Neuron (in vitro differentiated cells): Measurements from ENCODE around the gene TUBB6.

Experiments used
- H2AFZ ChIP-seq: one replicate; pipeline ENCODE4 v1.6.1; 2013; ENCODE audit warnings: low read depth, mild to moderate bottlenecking, inconsistent platforms, low read length, moderate library complexity
- H3K27me3 ChIP-seq: one replicate; pipeline ENCODE4 v1.6.1; 2013; ENCODE audit warnings: low read length; ENCODE audit not compliant: insufficient read depth
- H3K36me3 ChIP-seq: one replicate; pipeline ENCODE4 v1.6.1; 2013; ENCODE audit warnings: low read length; ENCODE audit not compliant: insufficient read depth
- H3K4me1 ChIP-seq: one replicate; pipeline ENCODE4 v1.6.1; 2013; ENCODE audit warnings: low read length; ENCODE audit not compliant: insufficient read depth
- H3K4me3 ChIP-seq: 2 replicates; pipeline ENCODE4 v1.5.1; 2013; ENCODE audit warnings: mild to moderate bottlenecking, low read length, moderate library complexity
- H3K9me3 ChIP-seq: one replicate; pipeline ENCODE4 v1.6.1; 2013; ENCODE audit warnings: low read length

The TUBB6 gene

DNA sequence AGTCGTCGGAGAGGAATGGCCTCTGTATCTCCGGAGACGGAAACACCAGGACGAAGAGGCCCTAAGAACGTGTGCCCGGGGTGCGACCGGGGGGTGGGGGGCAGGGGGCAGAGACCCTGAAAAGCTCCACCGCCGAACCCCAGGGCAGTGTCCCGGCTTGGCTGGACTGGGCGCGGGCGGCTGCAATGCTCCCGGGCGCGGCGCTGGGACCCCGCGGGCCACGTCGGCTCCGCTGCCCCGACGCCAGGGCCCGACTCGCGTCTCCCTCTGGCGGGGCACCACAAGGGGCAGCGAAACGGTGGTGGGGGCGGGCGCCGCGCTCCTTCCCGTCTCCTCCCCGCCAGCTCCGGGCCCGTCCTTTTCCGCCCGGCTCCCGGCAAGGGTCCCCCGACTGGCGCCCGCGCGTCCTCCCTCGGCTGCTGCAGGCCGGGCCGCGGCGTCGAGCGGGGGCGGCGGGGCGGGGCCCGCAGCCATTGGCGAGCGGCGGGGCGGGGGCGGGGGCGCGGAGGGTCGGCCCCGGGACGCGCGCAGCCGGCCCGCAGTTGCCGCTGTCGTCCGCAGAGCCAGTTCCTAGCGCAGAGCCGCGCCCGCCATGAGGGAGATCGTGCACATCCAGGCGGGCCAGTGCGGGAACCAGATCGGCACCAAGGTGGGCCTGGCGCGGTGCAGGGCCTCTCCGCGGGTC, at the start of gene TUBB6:
TUBB6 (plus strand) TSS at position 541 of the 685 bp plus-strand sequence; CDS start at position 593, 52 bp downstream.
- peaks cover 22% of the 10 kb centered on the region for H3K27me3 ChIP-seq
- H3K4me1 ChIP-seq: peaks cover 9% of the 10 kb centered on the region
- H2AFZ ChIP-seq: peak within 1 kb of the TSS; percentile 82
- H3K4me3 ChIP-seq: peak within 1 kb of the TSS; percentile 80
- peaks cover 15% of the 10 kb centered on the region for H3K36me3 ChIP-seq
- H3K9me3 ChIP-seq: peaks cover 7% of the 10 kb centered on the region

DNA sequence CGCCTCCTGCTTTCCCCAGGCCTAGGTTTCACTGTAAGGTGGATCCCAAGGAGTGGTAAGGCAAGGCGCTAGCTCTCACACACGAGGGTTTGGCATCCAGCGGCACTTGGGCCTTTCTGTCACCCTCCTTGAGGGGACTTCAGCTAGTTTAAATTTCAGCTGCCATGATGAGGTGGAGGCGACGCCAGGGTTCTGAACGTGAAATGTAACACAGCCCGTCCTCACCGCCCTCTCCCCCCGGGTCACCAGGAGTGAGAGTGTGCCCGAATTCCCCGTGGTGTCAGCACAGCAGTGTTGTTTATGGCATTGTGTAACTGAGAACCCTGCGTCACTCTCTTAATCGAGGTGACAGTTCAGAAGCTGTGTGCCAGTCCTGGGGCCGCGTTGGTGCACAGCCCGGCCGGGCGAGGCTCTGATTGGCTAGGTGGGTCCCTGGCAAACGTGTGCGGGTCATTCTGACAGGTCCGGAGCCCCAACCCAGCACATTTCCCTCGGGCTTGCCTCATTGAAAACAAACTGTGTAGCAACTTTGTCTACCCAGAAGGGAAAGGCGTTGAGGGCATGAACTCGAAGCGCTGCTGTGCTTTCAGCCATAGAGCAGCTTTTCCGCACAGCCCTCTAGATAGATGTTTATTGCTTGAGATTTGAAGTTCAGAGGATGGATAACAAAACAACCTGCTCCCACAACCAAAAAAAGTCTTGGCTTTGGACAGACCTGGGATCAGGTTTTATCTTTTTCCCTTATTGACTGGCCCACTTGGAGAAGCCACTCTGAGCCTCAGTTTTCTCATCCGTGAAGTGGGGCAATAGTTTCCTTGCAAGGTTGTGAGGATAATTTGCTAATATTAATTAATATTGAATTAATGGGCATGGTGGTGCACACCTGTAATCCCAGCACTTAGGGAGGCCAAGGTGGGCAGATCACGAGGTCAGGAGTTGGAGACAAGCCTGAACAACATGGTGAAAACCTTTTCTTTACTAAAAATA, 49.0 kb upstream of the TUBB6 start:
- H2AFZ ChIP-seq: no peak overlapping the region
- no peak overlapping the region for H3K4me3 ChIP-seq
- peaks cover under 1% of the 10 kb centered on the region for H3K4me1 ChIP-seq
- H3K36me3 ChIP-seq: no peaks in the 10 kb centered on the region
- H3K9me3 ChIP-seq: peaks cover 2% of the 10 kb centered on the region
- H3K27me3 ChIP-seq: peaks cover 56% of the 10 kb centered on the region

DNA sequence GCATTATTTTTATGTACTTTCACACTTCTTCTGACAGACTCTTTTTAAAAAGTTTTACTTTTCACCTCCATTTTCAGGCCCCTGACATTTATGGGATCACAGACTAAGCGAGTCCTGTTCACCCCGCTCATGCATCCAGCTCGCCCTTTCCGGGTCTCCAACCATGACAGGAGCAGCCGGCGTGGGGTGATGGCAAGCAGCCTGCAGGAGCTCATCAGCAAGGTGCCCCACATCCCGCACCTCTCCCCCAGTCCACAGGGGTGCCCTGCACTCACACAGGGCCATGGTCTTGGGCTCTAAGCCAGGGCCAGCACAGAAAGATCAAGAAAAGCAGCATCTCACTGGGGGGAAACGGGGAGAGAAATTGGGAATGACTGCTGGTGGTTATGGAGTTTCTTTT, 45.3 kb upstream of the TUBB6 start:
- H3K27me3 ChIP-seq: peaks cover 19% of the 10 kb centered on the region

GRCh38 chr18:12264864-12265263, 43.2 kb upstream of the TUBB6 start:
- H3K4me1 ChIP-seq: no peaks in the 10 kb centered on the region
- no peaks in the 10 kb centered on the region for H3K9me3 ChIP-seq
- H2AFZ ChIP-seq: no peak overlapping the region
- no peaks in the 10 kb centered on the region for H3K36me3 ChIP-seq
- H3K4me3 ChIP-seq: no peak overlapping the region
- peaks cover 12% of the 10 kb centered on the region for H3K27me3 ChIP-seq

More for the DNA sequence above, 45.3 kb upstream of the TUBB6 start:
- Histone ChIP-seq H2AFZ (no peak overlapping the region), H3K4me3 (no peak overlapping the region), H3K9me3 (no peaks in the 10 kb centered on the region), H3K4me1 (no peaks in the 10 kb centered on the region), H3K36me3 (no peaks in the 10 kb centered on the region)

DNA sequence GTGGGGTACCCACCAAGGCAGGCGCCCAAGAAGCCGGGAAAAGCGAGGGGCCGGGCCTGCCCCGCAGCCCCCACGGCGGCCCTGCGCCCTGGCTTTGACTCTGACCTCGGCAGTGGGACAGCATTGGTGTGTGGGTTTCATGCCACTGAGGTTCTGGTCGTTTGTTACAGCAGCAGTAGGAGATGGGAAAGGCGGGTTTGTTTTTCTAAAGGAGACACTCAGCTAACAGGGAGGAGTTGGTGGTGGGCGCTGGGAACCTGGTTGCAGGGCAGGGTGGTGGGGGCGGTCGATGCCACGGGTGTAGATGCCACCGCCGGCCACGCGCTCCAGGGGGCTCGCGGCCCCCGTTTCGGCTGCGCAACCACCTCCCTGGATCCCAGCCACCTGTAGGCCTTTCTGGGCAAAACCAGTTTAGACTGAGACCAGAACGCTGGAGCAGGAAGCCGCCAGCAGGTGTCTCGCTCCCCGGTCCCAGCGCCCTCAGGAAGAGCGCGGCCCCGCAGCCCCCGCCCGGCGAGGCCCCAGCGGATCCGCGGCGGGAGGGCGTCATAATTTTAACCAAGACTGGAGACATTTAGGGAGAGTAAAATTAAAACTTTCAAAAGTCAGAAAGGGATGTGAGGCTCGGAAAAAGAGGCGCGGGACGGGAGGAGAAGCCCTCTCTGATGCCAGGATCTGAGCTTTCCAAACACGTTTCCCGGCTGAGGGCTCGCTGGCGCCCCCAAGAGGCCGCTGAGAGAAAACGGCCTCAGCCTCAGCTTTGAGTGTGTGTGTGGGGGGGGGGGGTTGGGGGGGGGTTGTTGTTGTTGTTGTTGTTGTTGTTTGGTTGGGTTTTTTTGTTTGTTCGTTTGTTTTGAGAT, 36.4 kb upstream of the TUBB6 start:
- H3K4me1 ChIP-seq: no peaks in the 10 kb centered on the region

GRCh38 chr18:12274793-12275192, 33.2 kb upstream of the TUBB6 start:
- H3K4me1 ChIP-seq: peaks cover 12% of the 10 kb centered on the region

More for the DNA sequence above, 36.4 kb upstream of the TUBB6 start:
- Histone ChIP-seq H2AFZ (peak overlapping the region; percentile 100), H3K4me3 (peak overlapping the region; percentile 64), H3K36me3 (no peaks in the 10 kb centered on the region), H3K27me3 (no peaks in the 10 kb centered on the region), H3K9me3 (no peaks in the 10 kb centered on the region)

GRCh38 chr18:12276736-12277554, 31.1 kb upstream of the TUBB6 start:
- Histone ChIP-seq H3K36me3 (no peaks in the 10 kb centered on the region), H3K27me3 (no peaks in the 10 kb centered on the region), H2AFZ (no peak overlapping the region), H3K4me1 (peaks cover 12% of the 10 kb centered on the region), H3K9me3 (no peaks in the 10 kb centered on the region), H3K4me3 (no peak overlapping the region)

More at GRCh38 chr18:12274793-12275192, 33.2 kb upstream of the TUBB6 start:
- H3K9me3 ChIP-seq: no peaks in the 10 kb centered on the region
- H3K27me3 ChIP-seq: no peaks in the 10 kb centered on the region
- no peak overlapping the region for H3K4me3 ChIP-seq
- no peaks in the 10 kb centered on the region for H3K36me3 ChIP-seq
- H2AFZ ChIP-seq: no peak overlapping the region

DNA sequence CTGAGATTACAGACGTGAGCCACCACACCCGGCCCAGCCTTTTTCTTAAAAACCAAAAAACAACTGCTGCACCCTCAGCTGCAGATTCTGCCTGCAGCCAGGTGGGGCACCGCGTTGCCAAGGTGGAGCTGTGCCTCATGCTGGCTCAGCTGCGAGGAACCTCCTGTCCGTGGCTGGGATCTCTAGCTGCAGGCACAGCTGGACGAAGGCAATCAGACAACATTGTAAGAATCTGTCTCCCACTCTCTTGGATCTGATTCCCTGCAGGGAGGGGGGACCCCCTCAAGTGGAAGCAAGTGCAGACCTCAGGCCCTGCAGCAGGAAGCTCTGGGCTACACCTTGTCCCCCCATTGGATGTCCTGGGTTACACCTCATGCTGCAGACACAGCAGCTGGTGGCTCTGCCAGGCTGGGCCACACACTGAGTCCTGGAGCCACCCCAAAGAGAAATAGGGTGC, 29.8 kb upstream of the TUBB6 start:
- Histone ChIP-seq H3K27me3 (no peaks in the 10 kb centered on the region), H2AFZ (peak overlapping the region; percentile 62), H3K9me3 (no peaks in the 10 kb centered on the region), H3K4me1 (peaks cover 21% of the 10 kb centered on the region), H3K4me3 (peak overlapping the region; percentile 50), H3K36me3 (no peaks in the 10 kb centered on the region)

GRCh38 chr18:12278741-12279682, 29.0 kb upstream of the TUBB6 start:
- H3K4me3 ChIP-seq: peak overlapping the region; percentile 50
- no peaks in the 10 kb centered on the region for H3K27me3 ChIP-seq
- H3K36me3 ChIP-seq: no peaks in the 10 kb centered on the region
- peaks cover 21% of the 10 kb centered on the region for H3K4me1 ChIP-seq
- peak overlapping the region; percentile 62 for H2AFZ ChIP-seq
- no peaks in the 10 kb centered on the region for H3K9me3 ChIP-seq

DNA sequence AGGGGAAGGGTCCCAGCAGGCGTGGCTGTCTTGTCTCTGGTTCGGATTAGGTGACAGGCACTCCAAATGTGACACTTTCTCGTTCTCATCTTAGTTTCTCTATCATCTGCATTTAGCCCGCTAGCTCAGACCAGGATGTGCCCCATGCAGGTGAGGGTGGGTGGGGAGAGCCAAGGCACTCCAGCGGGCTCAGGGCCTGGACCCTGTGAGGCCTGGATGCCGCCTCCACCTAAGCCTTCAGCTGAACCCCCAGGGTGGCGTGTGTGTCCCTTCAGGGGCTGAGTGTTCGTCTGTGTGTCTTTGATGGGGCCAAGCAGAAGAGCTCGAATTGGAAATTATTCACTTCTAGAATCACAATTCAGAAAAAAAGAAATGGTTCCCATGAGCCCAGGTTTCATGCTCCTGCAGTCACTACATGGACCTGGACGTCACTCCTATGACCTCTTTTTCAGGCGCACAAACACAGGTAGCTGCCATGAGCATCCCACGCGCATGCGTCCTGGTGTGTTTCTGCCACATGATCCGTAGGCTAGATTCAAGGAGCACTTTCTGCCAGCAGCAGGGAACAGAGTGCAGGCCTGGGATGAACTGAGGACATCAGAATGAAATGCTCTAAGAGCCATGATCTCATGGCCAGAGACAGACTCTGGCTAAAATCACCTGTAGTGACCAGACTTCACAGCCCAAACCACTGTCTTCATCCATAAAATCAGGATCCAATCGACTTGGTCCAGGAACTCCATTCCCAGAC, 28.1 kb upstream of the TUBB6 start:
- H2AFZ ChIP-seq: no peak overlapping the region
- peaks cover 21% of the 10 kb centered on the region for H3K4me1 ChIP-seq
- no peaks in the 10 kb centered on the region for H3K9me3 ChIP-seq
- no peak overlapping the region for H3K4me3 ChIP-seq
- peaks cover 6% of the 10 kb centered on the region for H3K27me3 ChIP-seq
- no peaks in the 10 kb centered on the region for H3K36me3 ChIP-seq

- Histone ChIP-seq H3K4me3 (no peak overlapping the region), H3K27me3 (peaks cover 12% of the 10 kb centered on the region)
These were observed 26.2 kb upstream of the TUBB6 start for GRCh38 chr18:12281861-12282260.

More at GRCh38 chr18:12281861-12282260, 26.2 kb upstream of the TUBB6 start:
- Histone ChIP-seq H2AFZ (no peak overlapping the region), H3K9me3 (no peaks in the 10 kb centered on the region), H3K4me1 (peaks cover 21% of the 10 kb centered on the region), H3K36me3 (no peaks in the 10 kb centered on the region)
